Measurements from ENCODE around the gene LDB2.

The LDB2 gene

GRCh38 chr4:16896881-16897750, 1.3 kb downstream of the LDB2 start:
- no peak overlapping the region for H2AFZ ChIP-seq
- no peaks in the 10 kb centered on the region for H3K36me3 ChIP-seq (ENCODE audit: control insufficient read depth, insufficient read depth, low read length)
- no peak overlapping the region for H3K9ac ChIP-seq
- H3K4me2 ChIP-seq (ENCODE audit: low read length), result no peak overlapping the region
- no peaks in the 10 kb centered on the region for H3K79me2 ChIP-seq
- TF ChIP-seq, protein P1, sequence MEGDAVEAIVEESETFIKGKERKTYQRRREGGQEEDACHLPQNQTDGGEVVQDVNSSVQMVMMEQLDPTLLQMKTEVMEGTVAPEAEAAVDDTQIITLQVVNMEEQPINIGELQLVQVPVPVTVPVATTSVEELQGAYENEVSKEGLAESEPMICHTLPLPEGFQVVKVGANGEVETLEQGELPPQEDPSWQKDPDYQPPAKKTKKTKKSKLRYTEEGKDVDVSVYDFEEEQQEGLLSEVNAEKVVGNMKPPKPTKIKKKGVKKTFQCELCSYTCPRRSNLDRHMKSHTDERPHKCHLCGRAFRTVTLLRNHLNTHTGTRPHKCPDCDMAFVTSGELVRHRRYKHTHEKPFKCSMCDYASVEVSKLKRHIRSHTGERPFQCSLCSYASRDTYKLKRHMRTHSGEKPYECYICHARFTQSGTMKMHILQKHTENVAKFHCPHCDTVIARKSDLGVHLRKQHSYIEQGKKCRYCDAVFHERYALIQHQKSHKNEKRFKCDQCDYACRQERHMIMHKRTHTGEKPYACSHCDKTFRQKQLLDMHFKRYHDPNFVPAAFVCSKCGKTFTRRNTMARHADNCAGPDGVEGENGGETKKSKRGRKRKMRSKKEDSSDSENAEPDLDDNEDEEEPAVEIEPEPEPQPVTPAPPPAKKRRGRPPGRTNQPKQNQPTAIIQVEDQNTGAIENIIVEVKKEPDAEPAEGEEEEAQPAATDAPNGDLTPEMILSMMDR (IDR thresholded peaks at IDR 0.05), result no peak
- H3K27me3 ChIP-seq (ENCODE audit: control insufficient read depth, insufficient read depth, low read length), result no peaks in the 10 kb centered on the region
- H3K27ac ChIP-seq, result peak overlapping the region; percentile 42
- H3K4me1 ChIP-seq, result no peaks in the 10 kb centered on the region
- no peaks in the 10 kb centered on the region for H3K9me3 ChIP-seq (ENCODE audit: control insufficient read depth, low read length)
- peak overlapping the region; percentile 45 for H3K4me3 ChIP-seq (ENCODE audit: low read depth, low read length)

DNA sequence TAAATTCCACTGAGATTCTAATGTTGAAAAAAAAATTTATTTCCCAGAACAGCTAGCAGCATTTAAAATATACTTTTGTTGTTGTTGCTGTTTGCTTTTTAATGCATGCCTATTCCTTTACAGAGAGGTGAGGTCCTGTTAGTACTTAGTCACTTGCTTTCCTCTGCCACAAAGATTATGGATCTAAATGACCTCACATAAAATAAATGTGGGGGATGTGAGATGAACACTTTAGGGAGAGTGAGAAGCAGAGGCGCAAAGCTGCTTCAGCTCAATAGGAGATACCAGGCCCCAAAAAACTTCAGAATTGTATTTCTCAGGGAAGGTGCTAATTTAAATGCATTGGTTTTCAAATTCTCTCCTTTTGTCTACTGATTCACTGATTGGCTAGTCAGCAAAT, 4.0 kb downstream of the LDB2 start:
- no peaks in the 10 kb centered on the region for H3K36me3 ChIP-seq (ENCODE audit: control insufficient read depth, insufficient read depth, low read length)
- no peak overlapping the region for H3K4me3 ChIP-seq (ENCODE audit: low read depth, low read length)
- H2AFZ ChIP-seq, result no peak overlapping the region
- no peaks in the 10 kb centered on the region for H3K27me3 ChIP-seq (ENCODE audit: control insufficient read depth, insufficient read depth, low read length)
- no peaks in the 10 kb centered on the region for H3K9me3 ChIP-seq (ENCODE audit: control insufficient read depth, low read length)
- no peak overlapping the region for H3K9ac ChIP-seq
- TF ChIP-seq, protein P1 (IDR thresholded peaks at IDR 0.05), result no peak
- H3K79me2 ChIP-seq, result no peaks in the 10 kb centered on the region
- no peaks in the 10 kb centered on the region for H3K4me1 ChIP-seq
- H3K4me2 ChIP-seq (ENCODE audit: low read length), result peak overlapping the region; percentile 10
- H3K27ac ChIP-seq, result peak overlapping the region; percentile 52

DNA sequence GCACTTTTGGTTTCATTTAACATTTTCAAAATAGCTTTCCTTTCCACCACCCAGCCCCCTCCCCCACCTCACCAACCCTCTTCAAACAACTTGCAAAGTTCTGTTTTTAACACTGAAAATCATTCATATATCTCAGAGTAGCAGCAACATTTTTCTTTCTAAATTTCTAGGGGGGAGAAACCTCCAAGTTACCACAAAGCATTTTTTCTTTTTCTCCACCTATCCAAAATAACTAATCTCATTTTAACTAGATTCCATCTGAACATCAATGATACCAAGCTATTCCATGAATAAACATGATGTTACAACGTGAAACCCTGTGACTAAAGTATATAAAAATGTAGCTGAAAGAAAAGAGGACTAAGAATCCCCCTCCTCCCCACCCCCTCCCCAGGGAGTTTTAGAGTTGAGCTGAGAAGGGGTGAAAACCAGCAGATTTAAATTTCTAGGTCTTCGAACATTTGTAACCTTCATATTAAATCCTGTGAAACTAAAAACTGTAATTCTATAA, 5.2 kb downstream of the LDB2 start:
- H3K4me1 ChIP-seq, result no peaks in the 10 kb centered on the region
- H3K27me3 ChIP-seq (ENCODE audit: control insufficient read depth, insufficient read depth, low read length), result no peaks in the 10 kb centered on the region
- peak overlapping the region; percentile 52 for H3K27ac ChIP-seq
- H3K4me3 ChIP-seq (ENCODE audit: low read depth, low read length), result no peak overlapping the region
- H2AFZ ChIP-seq, result no peak overlapping the region
- no peak overlapping the region for H3K9ac ChIP-seq
- TF ChIP-seq, protein P1 (IDR thresholded peaks at IDR 0.05), result no peak
- no peak overlapping the region for H3K4me2 ChIP-seq (ENCODE audit: low read length)
- H3K9me3 ChIP-seq (ENCODE audit: control insufficient read depth, low read length), result no peaks in the 10 kb centered on the region
- H3K36me3 ChIP-seq (ENCODE audit: control insufficient read depth, insufficient read depth, low read length), result no peaks in the 10 kb centered on the region
- no peaks in the 10 kb centered on the region for H3K79me2 ChIP-seq

DNA sequence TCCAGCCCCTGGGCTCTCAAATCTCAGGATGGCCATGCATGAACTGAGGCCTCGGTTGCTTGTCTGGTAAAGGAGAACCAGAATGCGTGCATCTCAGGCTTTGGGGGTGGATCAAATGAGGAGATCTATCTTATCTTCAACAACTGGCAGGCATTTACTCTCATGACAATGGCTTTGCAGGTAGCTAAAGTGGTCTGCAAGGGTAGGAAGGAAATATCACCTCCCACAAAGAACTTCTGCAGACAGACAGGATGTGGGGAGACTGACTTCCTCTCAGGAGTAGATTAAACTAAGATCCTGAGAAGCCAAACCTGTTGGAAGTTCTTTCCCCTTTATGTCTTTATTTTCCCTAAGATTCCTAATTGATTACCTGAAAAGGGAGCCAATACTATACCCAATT, 7.8 kb downstream of the LDB2 start:
- no peak overlapping the region for H3K4me2 ChIP-seq (ENCODE audit: low read length)
- no peak overlapping the region for H3K9ac ChIP-seq
- H3K4me1 ChIP-seq, result no peaks in the 10 kb centered on the region
- H3K4me3 ChIP-seq (ENCODE audit: low read depth, low read length), result no peak overlapping the region
- no peak overlapping the region for H2AFZ ChIP-seq
- TF ChIP-seq, protein P1 (IDR thresholded peaks at IDR 0.05), result no peak
- no peaks in the 10 kb centered on the region for H3K36me3 ChIP-seq (ENCODE audit: control insufficient read depth, insufficient read depth, low read length)
- H3K27me3 ChIP-seq (ENCODE audit: control insufficient read depth, insufficient read depth, low read length), result no peaks in the 10 kb centered on the region
- H3K9me3 ChIP-seq (ENCODE audit: control insufficient read depth, low read length), result no peaks in the 10 kb centered on the region
- no peak overlapping the region for H3K27ac ChIP-seq
- no peaks in the 10 kb centered on the region for H3K79me2 ChIP-seq
